ENCODE data around the gene NPIPB2.

- TF ChIP-seq POLR2A (IDR thresholded peaks at IDR 0.05): peak in 3 of 4 donors; percentile 75 to 93 (median 85)
- peak; percentile 11 to 68 (median 29) for TF ChIP-seq CTCF (IDR thresholded peaks at IDR 0.05)
Observed at GRCh38 chr16:11915644-11916523, 26.0 kb downstream of the NPIPB2 start, which contains the start of gene GSPT1.
